NCI-H2196 (cell line): Measurements from ENCODE around the gene BCAM.
"Not testable (repeated sequence)": the region's sequence is repeated elsewhere in the genome, so short reads cannot be mapped to it uniquely, and the experiment has no call there.

ENCODE experiments used
- DNase-seq: peaks from one replicate; lab custom pipeline; 2025; ENCODE audit not compliant: unreplicated experiment; lab: John Stamatoyannopoulos, UW

Gene BCAM

GRCh38 chr19:44848036-44848811, 39.3 kb downstream of the BCAM start:
- no peak for DNase-seq

- no peak for DNase-seq
Measured at GRCh38 chr19:44848812-44849447, 40.0 kb downstream of the BCAM start.

DNA sequence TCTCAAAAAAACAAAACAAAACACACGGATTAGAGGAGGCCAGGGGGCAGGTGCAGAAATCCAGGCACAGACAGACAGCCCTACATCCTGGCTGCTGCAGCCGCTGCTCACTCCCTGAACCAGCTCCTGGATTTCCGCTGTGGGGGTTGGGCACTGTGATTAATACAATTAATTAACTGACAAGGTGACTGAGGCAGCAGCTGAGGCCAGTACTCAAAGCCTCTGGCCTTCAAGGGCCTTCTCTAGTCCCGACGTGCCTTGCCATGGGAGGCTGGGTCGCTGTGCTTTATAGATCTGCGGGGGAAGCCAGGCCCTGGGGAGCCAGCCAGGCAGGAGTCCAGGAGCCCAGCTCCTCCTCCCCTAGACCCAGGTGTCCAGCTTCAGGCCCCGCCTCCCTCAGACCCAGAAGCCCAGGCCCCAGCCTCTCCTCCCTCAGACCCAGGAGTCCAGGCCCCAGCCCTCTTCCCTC, 41.8 kb downstream of the BCAM start:
- DNase-seq, result peak; percentile 85

GRCh38 chr19:44851427-44851826, 42.5 kb downstream of the BCAM start:
- no peak for DNase-seq

DNA sequence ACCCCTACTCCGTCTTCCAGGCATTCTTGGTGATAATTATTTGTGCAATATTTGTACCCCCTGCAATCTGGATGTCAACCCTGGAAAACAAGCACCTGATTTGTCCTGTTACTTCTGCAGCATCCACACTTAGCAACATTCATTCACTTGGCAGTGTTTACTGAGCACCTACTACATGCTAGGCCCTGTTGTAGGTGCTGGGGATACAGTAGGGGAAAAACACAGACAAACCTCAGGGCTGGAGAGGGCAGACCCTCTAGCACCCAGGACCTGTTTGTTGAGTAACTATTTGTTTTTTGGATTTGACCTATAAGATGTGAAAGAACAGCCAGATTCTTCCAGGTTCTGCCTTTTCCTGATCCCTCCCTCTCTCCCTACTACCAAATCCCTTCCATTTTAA, 46.7 kb downstream of the BCAM start:
- no peak for DNase-seq

- no peak for DNase-seq
Measured at GRCh38 chr19:44856421-44857083, 47.6 kb downstream of the BCAM start.

DNA sequence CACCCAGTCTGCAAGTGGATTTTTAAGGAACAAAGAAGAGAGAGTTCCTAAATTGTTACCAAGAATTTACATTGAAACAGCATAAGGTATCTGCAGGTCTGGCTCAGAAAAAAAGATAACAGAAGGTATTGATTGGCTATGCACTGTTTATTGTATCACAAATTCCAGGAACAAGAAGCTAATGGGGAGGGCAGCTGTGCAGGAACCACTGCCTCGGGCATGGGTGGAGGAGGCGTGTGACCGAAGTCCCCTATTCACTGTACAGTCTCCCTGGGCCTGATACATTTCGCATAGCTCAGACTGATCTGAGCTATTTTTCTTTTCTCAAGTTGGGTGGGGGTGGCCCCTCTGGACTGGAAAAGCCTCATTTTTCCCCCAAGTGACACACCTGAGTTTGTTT, 48.9 kb downstream of the BCAM start:
- no peak for DNase-seq

DNA sequence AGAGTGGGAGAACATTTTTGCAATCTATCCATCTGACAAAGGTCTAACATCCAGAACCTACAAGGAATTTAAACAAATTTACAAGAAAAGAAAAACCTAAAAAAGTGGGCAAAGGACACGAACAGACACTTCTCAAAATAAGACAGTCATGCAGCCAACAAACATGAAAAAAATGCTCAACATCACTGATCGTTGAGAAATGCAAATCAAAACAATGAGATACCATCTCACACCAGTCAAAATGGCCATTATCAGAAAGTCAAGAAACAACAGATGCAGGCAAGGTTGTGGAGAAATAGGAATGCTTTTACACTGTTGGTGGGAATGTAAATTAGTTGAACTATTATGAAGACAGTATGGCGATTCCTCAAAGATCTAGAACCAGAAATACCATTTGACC, 52.7 kb downstream of the BCAM start:
- DNase-seq, result not testable (repeated sequence)

DNA sequence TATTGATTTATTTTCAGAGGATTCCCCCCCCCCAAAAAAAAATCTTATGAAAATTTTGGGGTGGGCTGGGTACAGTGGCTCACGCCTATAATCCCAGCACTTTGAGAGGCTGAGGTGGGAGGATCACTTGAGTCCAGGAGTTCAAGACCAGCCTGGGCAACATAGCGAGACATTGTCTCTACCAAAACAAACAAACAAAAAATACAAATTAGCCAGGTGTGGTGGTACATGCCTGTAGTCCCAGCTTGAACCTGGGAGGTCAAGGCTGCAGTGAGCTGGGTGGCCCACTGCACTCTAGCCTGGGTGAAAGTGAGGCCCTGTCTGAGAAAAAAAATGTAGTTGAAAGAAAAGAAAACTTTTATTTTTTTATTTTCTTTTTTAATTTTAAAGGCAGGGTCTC, 55.1 kb downstream of the BCAM start:
- no peak for DNase-seq

GRCh38 chr19:44865196-44865767, 56.4 kb downstream of the BCAM start:
- DNase-seq, result no peak

- peak; percentile 10 for DNase-seq
Measured at GRCh38 chr19:44866664-44867063, 57.8 kb downstream of the BCAM start.

DNA sequence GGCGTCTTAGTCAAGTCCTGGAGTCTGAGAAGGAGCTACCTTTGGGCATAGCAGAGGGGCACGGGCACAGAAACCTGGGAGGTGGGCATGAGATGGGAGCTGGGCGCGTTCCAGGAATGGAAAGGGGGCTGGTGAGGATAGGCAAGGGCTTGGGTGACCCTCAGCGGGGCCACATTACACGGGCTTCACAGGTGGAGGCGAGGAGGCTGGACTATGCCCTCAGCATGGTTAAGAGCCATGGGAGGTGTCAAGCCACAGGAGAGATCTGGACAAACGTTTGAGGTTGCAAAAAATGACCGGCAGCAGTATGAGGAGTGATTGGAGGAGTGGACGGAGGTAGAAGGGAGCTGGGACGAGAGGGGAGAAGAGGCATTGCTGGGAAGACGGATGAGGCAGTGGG, 58.7 kb downstream of the BCAM start:
- no peak for DNase-seq

GRCh38 chr19:44869733-44870470, 61.0 kb downstream of the BCAM start:
- DNase-seq, result no peak
